GM23248 (cell line): ENCODE data around the gene RNF26. TPM values are rescaled to one million over a fixed set of nuclear protein-coding genes. Genes with fewer than 3 reads are reported as not detected.

Experiments used
- DNase-seq: peaks from one replicate; pipeline ENCODE4 v3.0.0-alpha.2; 2015
- H2AFZ ChIP-seq: fragments of 200-600 bp; sonication (generic); 2 replicates; pipeline ENCODE4 v1.6.1; 2016; ENCODE audit warnings: antibody characterized with exemption
- H3F3A ChIP-seq: fragments of 200-600 bp; sonication (generic); 2 replicates; pipeline ENCODE4 v1.6.1; 2016; ENCODE audit warnings: mild to moderate bottlenecking, antibody characterized with exemption, mixed run types; ENCODE audit not compliant: insufficient read depth
- H3K27ac ChIP-seq: fragments of 200-600 bp; sonication (generic); 2 replicates; pipeline ENCODE4 v1.5.1; 2016; ENCODE audit warnings: mild to moderate bottlenecking
- H3K27me3 ChIP-seq: fragments of 200-600 bp; sonication (generic); replicated peaks from 2 replicates; pipeline ENCODE4 v1.6.1; 2016; ENCODE audit warnings: mild to moderate bottlenecking; ENCODE audit not compliant: insufficient read depth
- H3K36me3 ChIP-seq: fragments of 200-600 bp; sonication (generic); 2 replicates; pipeline ENCODE4 v1.6.1; 2016; ENCODE audit warnings: low read depth, mild to moderate bottlenecking
- H3K4me1 ChIP-seq: fragments of 200-600 bp; sonication (generic); 2 replicates; pipeline ENCODE4 v1.6.1; 2016; ENCODE audit warnings: mild to moderate bottlenecking; ENCODE audit not compliant: insufficient read depth
- H3K4me2 ChIP-seq: fragments of 200-600 bp; sonication (generic); one replicate; pipeline ENCODE4 v1.6.1; 2016; ENCODE audit warnings: mild to moderate bottlenecking; ENCODE audit not compliant: unreplicated experiment
- H3K4me3 ChIP-seq: fragments of 200-600 bp; sonication (generic); 2 replicates; pipeline ENCODE4 v1.5.1; 2016; ENCODE audit warnings: mild to moderate bottlenecking
- H3K79me2 ChIP-seq: fragments of 200-600 bp; sonication (generic); 2 replicates; pipeline ENCODE4 v1.6.1; 2016; ENCODE audit warnings: mild to moderate bottlenecking; ENCODE audit not compliant: insufficient read depth
- H3K9ac ChIP-seq: fragments of 200-600 bp; sonication (generic); 2 replicates; pipeline ENCODE4 v1.6.1; 2016; ENCODE audit warnings: mild to moderate bottlenecking
- H3K9me2 ChIP-seq: fragments of 200-600 bp; sonication (generic); 2 replicates; pipeline ENCODE4 v1.6.1; 2016; ENCODE audit warnings: mixed run types, mild to moderate bottlenecking, moderate library complexity; ENCODE audit not compliant: insufficient read depth
- H3K9me3 ChIP-seq: fragments of 200-600 bp; sonication (generic); one replicate; pipeline ENCODE4 v1.6.1; 2017; ENCODE audit warnings: low read depth
- H4K20me1 ChIP-seq: fragments of 200-600 bp; sonication (generic); 2 replicates; pipeline ENCODE4 v1.6.0; 2016; ENCODE audit not compliant: insufficient read depth
- EZH2 ChIP-seq: fragments of 200-600 bp; sonication (generic); IDR thresholded peaks from 2 replicates; pipeline ENCODE4 v1.6.1; 2018; ENCODE audit warnings: antibody characterized with exemption, mild to moderate bottlenecking; ENCODE audit not compliant: insufficient read depth, poor library complexity, severe bottlenecking
- EZH2phosphoT487 ChIP-seq: fragments of 200-600 bp; sonication (generic); IDR thresholded peaks from 2 replicates; pipeline ENCODE4 v1.6.1; 2018; ENCODE audit warnings: antibody characterized with exemption, moderate library complexity, mild to moderate bottlenecking, low read depth; ENCODE audit not compliant: insufficient read depth
- WGBS, 2 experiments: methylation state at CpG; one replicate each; pipeline ENCODE4 v1.1.6; 2015 to 2017; ENCODE audit warnings: low lambda C conversion rate in 2 of 2, low coverage in 1 of 2; ENCODE audit errors: missing lambda C conversion rate in 2 of 2; 5-methylcytosine and 5-hydroxymethylcytosine counted together
- in situ Hi-C: fragments of 300-500 bp; cut with MboI; formaldehyde crosslinking; loops from 2 replicates; pipeline ENCODE4 v1.15.0; 2020
- polyA plus RNA-seq: library from polyadenylated mRNA; unstranded; fragments of >200 nt; fragmentation: Nextera tagmentation; extraction: Ambion mirVana; gene quantifications from 2 replicates; pipeline ENCODE4 v1.2.1, GENCODE V29; 2016
- total RNA-seq: library from RNA; depleted of rRNA; stranded (reverse); fragments of >200 nt; shearing (Covaris generic); gene quantifications from 2 replicates; pipeline ENCODE4 v1.2.3, GENCODE V29; 2014

Gene RNF26
- total and polyA plus RNA-seq, 2 experiments from 2014 or later = 8.0 to 49.5 TPM

DNA sequence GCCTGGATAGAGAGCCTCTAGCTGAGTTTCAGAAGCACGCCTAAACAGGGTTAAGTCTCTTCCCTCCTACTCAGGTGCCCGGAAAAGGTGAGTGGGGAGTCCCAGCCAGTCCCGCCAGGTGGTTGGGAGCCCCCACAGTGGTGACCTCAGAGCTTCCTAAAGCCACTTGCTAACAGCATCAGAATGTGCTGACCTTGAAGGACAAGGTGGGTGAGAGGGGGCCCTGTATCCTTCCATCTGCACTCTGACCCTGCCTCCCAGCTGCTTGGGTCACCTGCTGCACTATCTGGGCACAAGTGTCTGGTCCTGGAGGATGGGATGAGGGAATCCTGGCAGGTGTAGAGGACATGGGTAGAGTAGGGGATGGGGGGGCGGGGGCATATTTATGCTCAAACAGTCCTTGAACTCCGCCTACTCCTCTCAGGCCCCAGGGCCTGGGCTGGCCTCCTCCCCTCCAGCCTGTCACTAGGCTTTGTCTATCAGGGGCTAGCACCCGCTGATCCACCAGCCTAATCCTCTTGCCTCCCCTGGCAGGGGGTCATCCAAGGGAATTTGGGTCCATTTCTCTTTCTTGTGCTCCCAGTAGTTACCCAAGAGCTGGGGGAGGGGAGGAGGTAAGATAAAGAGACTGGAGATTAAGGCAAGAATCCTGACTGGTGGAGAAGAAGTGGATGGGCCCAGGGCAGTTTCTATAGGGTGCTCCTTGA lies 43.8 kb downstream of the RNF26 start:
- Histone ChIP-seq H3K36me3 (no peaks in the 10 kb centered on the region), H3K9ac (no peak overlapping the region), H4K20me1 (no peaks in the 10 kb centered on the region), H3K4me3 (no peak overlapping the region), H3K27me3 (no peaks in the 10 kb centered on the region), H3K9me3 (no peaks in the 10 kb centered on the region), H3K9me2 (no peaks in the 10 kb centered on the region), H3K4me1 (peaks cover 28% of the 10 kb centered on the region), H3K79me2 (no peaks in the 10 kb centered on the region), H3K27ac (no peak overlapping the region), H2AFZ (no peak overlapping the region), H3K4me2 (no peak overlapping the region), H3F3A (no peaks in the 10 kb centered on the region)
- in situ Hi-C loops = no loop called here
- DNase-seq = no peak
- 63 to 64% methylated on average over 5 to 6 of the region's 6 CpGs for WGBS, 2 experiments
- TF ChIP-seq EZH2 (no peak), EZH2phosphoT487 (no peak)

DNA sequence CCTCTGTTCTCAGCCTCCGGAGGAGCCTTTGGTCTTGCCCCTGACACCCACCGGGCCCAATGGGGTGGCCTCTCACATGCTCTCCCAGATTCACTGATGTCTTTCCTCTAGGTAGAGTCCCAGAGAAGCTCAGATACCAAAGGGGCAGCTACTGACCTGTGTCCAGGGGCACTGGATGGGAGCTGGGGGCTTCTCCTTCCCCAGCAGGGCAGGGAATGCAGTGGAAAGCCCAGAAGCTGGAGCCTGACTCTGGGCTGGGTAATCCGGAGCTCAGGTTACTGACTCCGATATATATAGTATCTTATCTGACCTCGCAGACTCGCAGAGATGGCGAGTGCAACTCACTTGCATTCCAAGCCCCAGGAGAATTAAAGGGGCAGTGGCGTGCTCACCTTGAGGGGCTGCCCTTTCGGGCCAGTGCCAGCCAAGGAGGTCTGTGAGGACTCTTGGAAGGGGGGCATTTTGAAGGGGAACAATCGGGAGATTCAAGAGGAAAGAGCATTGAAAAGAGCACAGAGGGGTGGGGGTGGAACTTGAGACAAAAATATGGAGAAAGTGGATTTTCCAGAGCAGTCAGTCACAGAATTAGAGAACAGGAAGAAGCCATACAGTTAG lies 44.6 kb downstream of the RNF26 start:
- no peak for DNase-seq
- H3K27ac ChIP-seq = no peak overlapping the region

DNA sequence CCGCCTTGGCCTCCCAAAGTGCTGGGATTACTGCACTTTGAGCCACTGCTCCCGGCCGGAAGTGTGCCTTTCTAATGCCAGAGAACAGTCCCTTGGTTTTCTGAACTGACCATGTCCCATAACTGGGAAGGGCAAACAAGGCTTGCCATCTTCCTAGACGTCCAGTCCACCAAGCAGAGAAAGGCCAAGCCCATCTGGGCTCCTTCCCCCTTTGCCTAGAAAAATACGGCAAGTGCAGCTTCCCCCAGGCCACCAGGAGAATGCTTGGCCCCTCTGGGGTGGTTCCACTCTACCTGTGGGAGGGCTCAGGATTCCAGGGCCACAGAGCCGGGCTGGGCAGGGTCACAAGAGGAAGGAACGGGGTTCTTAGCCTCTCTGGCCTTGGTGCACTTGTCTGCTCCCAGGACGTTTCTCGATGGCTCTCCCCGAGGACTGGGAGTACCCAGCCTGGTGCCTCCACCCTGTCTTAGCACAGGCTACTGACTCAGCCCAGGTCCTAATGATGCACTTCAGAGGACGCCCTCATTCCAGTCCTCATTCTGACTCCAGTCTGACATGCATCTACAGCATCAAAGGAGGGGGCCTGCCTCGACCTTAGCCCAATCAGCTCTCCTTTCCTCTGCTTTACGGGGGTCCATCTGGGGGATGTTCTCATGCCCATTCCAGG lies 46.0 kb downstream of the RNF26 start:
- H3K4me3 ChIP-seq = no peak overlapping the region
- no peaks in the 10 kb centered on the region for H3K9me3 ChIP-seq
- H3K27me3 ChIP-seq = no peaks in the 10 kb centered on the region
- no peak overlapping the region for H3K27ac ChIP-seq
- H3K36me3 ChIP-seq = no peaks in the 10 kb centered on the region
- DNase-seq = peak; percentile 58
- no peak overlapping the region for H2AFZ ChIP-seq
- H3F3A ChIP-seq = no peaks in the 10 kb centered on the region
- in situ Hi-C loops = no loop called here
- H3K4me1 ChIP-seq = peaks cover 18% of the 10 kb centered on the region
- H3K79me2 ChIP-seq = no peaks in the 10 kb centered on the region
- H3K9ac ChIP-seq = no peak overlapping the region
- no peaks in the 10 kb centered on the region for H3K9me2 ChIP-seq
- H3K4me2 ChIP-seq = no peak overlapping the region
- 71 to 78% methylated on average over 13 of the region's 13 CpGs for WGBS, 2 experiments
- TF ChIP-seq EZH2phosphoT487 (no peak), EZH2 (no peak)
- no peaks in the 10 kb centered on the region for H4K20me1 ChIP-seq

More for the DNA sequence above, 44.6 kb downstream of the RNF26 start:
- Histone ChIP-seq H3K4me1 (peaks cover 28% of the 10 kb centered on the region), H3K27me3 (no peaks in the 10 kb centered on the region), H3K4me2 (no peak overlapping the region), H3K9me2 (no peaks in the 10 kb centered on the region), H4K20me1 (no peaks in the 10 kb centered on the region), H2AFZ (no peak overlapping the region), H3K79me2 (no peaks in the 10 kb centered on the region), H3F3A (no peaks in the 10 kb centered on the region), H3K36me3 (no peaks in the 10 kb centered on the region), H3K9ac (no peak overlapping the region), H3K9me3 (no peaks in the 10 kb centered on the region), H3K4me3 (no peak overlapping the region)
- TF ChIP-seq EZH2phosphoT487 = no peak
- TF ChIP-seq EZH2 = no peak
- in situ Hi-C loops = no loop called here
- WGBS, 2 experiments = 73 to 77% methylated on average over 9 to 10 of the region's 10 CpGs

DNA sequence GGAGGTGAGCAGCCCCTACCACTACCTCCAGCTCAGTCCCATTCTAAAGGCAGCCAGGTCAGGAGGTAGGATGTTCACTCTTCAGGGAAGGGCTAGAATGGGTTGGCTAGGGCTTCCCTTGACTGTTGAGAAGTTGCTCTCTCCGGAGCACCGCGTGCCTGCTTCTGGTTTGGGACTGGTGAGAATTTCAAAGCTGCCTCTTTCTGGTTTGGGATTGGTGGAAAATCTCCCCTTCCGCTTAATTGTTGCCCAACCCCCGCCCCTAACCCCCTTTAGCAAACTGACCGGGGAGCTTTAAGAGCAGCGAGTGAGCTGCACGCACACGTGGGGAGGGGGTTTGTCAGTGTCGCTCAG lies 46.5 kb downstream of the RNF26 start:
- WGBS, 2 experiments = 30 to 34% methylated on average over 9 to 10 of the region's 10 CpGs
- H4K20me1 ChIP-seq = no peaks in the 10 kb centered on the region
- H3K4me2 ChIP-seq = peak overlapping the region; percentile 73
- peak overlapping the region; percentile 76 for H2AFZ ChIP-seq
- DNase-seq = no peak
- no peaks in the 10 kb centered on the region for H3F3A ChIP-seq
- no peaks in the 10 kb centered on the region for H3K79me2 ChIP-seq
- no peaks in the 10 kb centered on the region for H3K9me2 ChIP-seq
- H3K27ac ChIP-seq = no peak overlapping the region
- in situ Hi-C loops = no loop called here
- peak overlapping the region; percentile 67 for H3K4me3 ChIP-seq
- no peak for TF ChIP-seq EZH2
- no peak for TF ChIP-seq EZH2phosphoT487
- H3K4me1 ChIP-seq = peaks cover 13% of the 10 kb centered on the region
- H3K9me3 ChIP-seq = no peaks in the 10 kb centered on the region
- no peaks in the 10 kb centered on the region for H3K27me3 ChIP-seq
- H3K9ac ChIP-seq = peak overlapping the region; percentile 67
- H3K36me3 ChIP-seq = no peaks in the 10 kb centered on the region
